Loucy (cell line): ENCODE measurements around the gene GOLGA8J.

Source experiments
- H2AFZ ChIP-seq: fragments of 200-600 bp; sonication (generic); 2 replicates; pipeline ENCODE4 v1.6.0; 2016; ENCODE audit warnings: antibody characterized with exemption, mild to moderate bottlenecking, low read length, moderate library complexity
- H3F3A ChIP-seq: fragments of 200-600 bp; 2 replicates; pipeline ENCODE4 v1.6.0; 2016; ENCODE audit warnings: antibody characterized with exemption, low read depth, mild to moderate bottlenecking
- H3K27me3 ChIP-seq: fragments of 200-600 bp; sonication (generic); 2 replicates; pipeline ENCODE4 v1.6.1; 2014; ENCODE audit warnings: low read length, mild to moderate bottlenecking; ENCODE audit not compliant: insufficient read depth, poor library complexity, severe bottlenecking
- H3K36me3 ChIP-seq: fragments of 200-600 bp; sonication (generic); 2 replicates; pipeline ENCODE4 v1.6.1; 2016; ENCODE audit warnings: low read length; ENCODE audit not compliant: insufficient read depth
- H3K4me1 ChIP-seq: fragments of 200-600 bp; sonication (generic); 2 replicates; pipeline ENCODE4 v1.5.1; 2014; ENCODE audit warnings: low read length, mild to moderate bottlenecking; ENCODE audit not compliant: insufficient read depth, poor library complexity, severe bottlenecking
- H3K4me2 ChIP-seq: fragments of 200-600 bp; sonication (generic); 2 replicates; pipeline ENCODE4 v1.6.0; 2014; ENCODE audit warnings: antibody characterized with exemption, low read length, low read depth, mild to moderate bottlenecking; ENCODE audit not compliant: poor library complexity, severe bottlenecking
- H3K4me3 ChIP-seq: fragments of 200-600 bp; sonication (generic); 2 replicates; pipeline ENCODE4 v1.5.1; 2014; ENCODE audit warnings: low read length, mild to moderate bottlenecking, mixed read lengths; ENCODE audit not compliant: poor library complexity, severe bottlenecking
- H3K79me2 ChIP-seq: fragments of 200-600 bp; sonication (generic); 2 replicates; pipeline ENCODE4 v1.6.1; 2014; ENCODE audit warnings: low read length; ENCODE audit not compliant: insufficient read depth
- H3K9ac ChIP-seq: fragments of 200-600 bp; sonication (generic); 2 replicates; pipeline ENCODE4 v1.6.0; 2014; ENCODE audit warnings: mild to moderate bottlenecking, low read depth, low read length, moderate library complexity; ENCODE audit not compliant: poor library complexity, severe bottlenecking
- H3K9me2 ChIP-seq: fragments of 200-600 bp; sonication (generic); replicated peaks from 2 replicates; pipeline ENCODE4 v1.6.1; 2016; ENCODE audit warnings: low read depth, low read length, mixed read lengths
- H3K9me3 ChIP-seq: fragments of 200-600 bp; sonication (generic); 2 replicates; pipeline ENCODE4 v1.6.1; 2014; ENCODE audit warnings: mild to moderate bottlenecking, antibody characterized with exemption, low read length, low read depth; ENCODE audit not compliant: insufficient read depth
- H4K20me1 ChIP-seq: fragments of 200-600 bp; sonication (generic); 2 replicates; pipeline ENCODE4 v1.6.0; 2014; ENCODE audit warnings: antibody characterized with exemption, low read length, mild to moderate bottlenecking; ENCODE audit not compliant: insufficient read depth, poor library complexity, severe bottlenecking
- EZH2phosphoT487 ChIP-seq: fragments of 200-600 bp; IDR thresholded peaks from 2 replicates; pipeline ENCODE4 v1.6.1; 2018; ENCODE audit warnings: antibody characterized with exemption, mild to moderate bottlenecking, moderate library complexity, borderline replicate concordance
- TF ChIP-seq, protein P1 (sequence below): fragments of 200-600 bp; sonication (generic); conservative IDR thresholded peaks from 2 replicates; pipeline ENCODE4 v1.5.1; 2014; ENCODE audit warnings: mild to moderate bottlenecking, antibody characterized with exemption, low read length

The GOLGA8J gene

DNA sequence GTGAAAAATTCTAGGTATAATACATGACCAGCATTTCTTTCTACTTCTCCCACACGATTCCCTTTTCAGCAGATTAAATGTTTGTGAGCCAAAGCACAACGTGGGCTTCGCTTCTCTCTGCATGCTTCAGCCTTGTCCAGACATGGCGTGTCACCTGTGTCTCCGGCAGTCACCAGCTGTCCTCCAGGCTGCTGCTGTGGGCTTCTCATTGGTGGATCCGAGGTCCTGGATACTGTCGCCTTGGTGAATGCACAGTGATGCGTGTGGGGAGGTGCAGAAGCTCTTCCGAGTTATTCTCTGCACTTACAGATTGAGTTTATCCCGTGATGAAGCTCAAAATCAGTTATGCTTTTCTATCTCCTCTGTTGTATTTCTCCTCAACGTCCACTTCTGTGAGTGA, 23.0 kb upstream of the GOLGA8J start:
- Histone ChIP-seq H3K9me2 (no peaks in the 10 kb centered on the region), H4K20me1 (no peaks in the 10 kb centered on the region), H3K9ac (no peak overlapping the region), H3K4me2 (no peak overlapping the region), H3K9me3 (no peaks in the 10 kb centered on the region), H3K36me3 (no peaks in the 10 kb centered on the region), H3K4me3 (no peak overlapping the region), H2AFZ (no peak overlapping the region), H3K4me1 (no peaks in the 10 kb centered on the region), H3K27me3 (no peaks in the 10 kb centered on the region), H3F3A (no peaks in the 10 kb centered on the region), H3K79me2 (no peaks in the 10 kb centered on the region)
- TF ChIP-seq, protein P1, sequence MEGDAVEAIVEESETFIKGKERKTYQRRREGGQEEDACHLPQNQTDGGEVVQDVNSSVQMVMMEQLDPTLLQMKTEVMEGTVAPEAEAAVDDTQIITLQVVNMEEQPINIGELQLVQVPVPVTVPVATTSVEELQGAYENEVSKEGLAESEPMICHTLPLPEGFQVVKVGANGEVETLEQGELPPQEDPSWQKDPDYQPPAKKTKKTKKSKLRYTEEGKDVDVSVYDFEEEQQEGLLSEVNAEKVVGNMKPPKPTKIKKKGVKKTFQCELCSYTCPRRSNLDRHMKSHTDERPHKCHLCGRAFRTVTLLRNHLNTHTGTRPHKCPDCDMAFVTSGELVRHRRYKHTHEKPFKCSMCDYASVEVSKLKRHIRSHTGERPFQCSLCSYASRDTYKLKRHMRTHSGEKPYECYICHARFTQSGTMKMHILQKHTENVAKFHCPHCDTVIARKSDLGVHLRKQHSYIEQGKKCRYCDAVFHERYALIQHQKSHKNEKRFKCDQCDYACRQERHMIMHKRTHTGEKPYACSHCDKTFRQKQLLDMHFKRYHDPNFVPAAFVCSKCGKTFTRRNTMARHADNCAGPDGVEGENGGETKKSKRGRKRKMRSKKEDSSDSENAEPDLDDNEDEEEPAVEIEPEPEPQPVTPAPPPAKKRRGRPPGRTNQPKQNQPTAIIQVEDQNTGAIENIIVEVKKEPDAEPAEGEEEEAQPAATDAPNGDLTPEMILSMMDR: no peak
- TF ChIP-seq EZH2phosphoT487: no peak

DNA sequence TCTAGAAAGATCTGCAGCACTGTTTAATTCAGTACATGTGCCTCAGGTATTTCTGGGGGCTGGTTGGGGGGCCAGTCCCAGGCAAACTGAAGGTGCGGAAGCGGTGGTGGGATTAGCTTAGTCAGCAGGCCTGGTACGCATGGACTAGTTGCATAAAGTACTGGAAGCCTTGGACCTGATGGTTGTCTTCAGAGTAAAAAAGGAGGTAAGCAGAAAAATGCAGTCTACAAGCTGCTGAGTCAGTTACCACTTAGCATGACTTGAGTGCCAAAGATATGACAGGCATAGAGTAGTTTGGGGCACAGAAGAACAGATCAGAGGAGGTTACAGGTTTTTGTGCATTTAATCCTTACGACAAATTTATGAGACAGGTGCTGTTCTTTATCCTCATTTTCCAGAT, 19.9 kb upstream of the GOLGA8J start:
- Histone ChIP-seq H3K4me3 (no peak overlapping the region), H3K79me2 (no peaks in the 10 kb centered on the region), H3K9ac (no peak overlapping the region), H2AFZ (no peak overlapping the region), H3K4me2 (no peak overlapping the region), H4K20me1 (no peaks in the 10 kb centered on the region), H3K9me3 (no peaks in the 10 kb centered on the region), H3K27me3 (no peaks in the 10 kb centered on the region), H3K9me2 (no peaks in the 10 kb centered on the region), H3K4me1 (no peaks in the 10 kb centered on the region), H3K36me3 (no peaks in the 10 kb centered on the region), H3F3A (no peaks in the 10 kb centered on the region)
- TF ChIP-seq, protein P1: no peak
- TF ChIP-seq EZH2phosphoT487: no peak

DNA sequence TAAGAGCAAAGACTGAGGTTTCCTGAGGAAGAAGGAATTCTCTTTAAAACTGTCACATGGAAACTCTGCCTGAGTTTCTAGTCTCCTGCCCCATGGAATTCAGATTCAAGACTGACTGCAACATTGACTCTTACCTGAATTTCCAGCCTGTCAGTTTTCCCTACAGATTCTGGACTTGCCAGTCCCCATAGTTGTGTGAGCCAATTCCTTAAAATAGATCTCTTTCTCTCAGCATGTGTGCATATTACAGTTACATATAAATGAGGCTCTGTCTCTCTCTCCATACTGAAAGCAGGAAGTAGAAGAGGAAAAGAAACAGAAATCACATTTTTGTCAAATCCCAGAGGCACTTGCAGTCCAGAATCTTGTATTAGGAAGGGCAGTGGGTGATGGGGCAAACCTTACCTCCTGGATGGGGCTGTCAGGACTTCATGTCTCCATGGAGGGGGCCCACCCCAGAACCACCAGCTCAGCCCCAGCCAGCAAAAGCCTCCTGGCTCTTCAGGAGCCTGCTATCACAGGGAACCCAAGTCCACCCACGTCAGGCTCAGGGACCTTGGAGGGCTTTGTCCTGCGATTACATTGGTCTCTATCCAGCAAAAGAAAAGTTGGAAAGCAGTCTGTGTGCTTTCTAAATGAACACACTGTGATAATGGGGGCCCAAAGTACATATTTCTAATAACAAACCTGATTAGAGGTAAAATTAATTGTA, 18.8 kb upstream of the GOLGA8J start:
- Histone ChIP-seq H3K4me2 (no peak overlapping the region), H3K9me2 (no peaks in the 10 kb centered on the region)

More for the DNA sequence above, 18.8 kb upstream of the GOLGA8J start:
- H3K4me1 ChIP-seq: no peaks in the 10 kb centered on the region
- H3K9me3 ChIP-seq: no peaks in the 10 kb centered on the region
- no peak overlapping the region for H2AFZ ChIP-seq
- no peaks in the 10 kb centered on the region for H3F3A ChIP-seq
- no peak overlapping the region for H3K9ac ChIP-seq
- no peaks in the 10 kb centered on the region for H3K36me3 ChIP-seq
- H3K27me3 ChIP-seq: no peaks in the 10 kb centered on the region
- no peak overlapping the region for H3K4me3 ChIP-seq
- TF ChIP-seq, protein P1: no peak
- no peak for TF ChIP-seq EZH2phosphoT487
- no peaks in the 10 kb centered on the region for H3K79me2 ChIP-seq
- H4K20me1 ChIP-seq: no peaks in the 10 kb centered on the region
